Transverse colon (tissue), 4 donors: ENCODE data around the gene MAPK14. TPM values are rescaled to one million over a fixed set of nuclear protein-coding genes. Genes with fewer than 3 reads are reported as not detected.
"Not testable (repeated sequence)": the region's sequence is repeated elsewhere in the genome, so short reads cannot be mapped to it uniquely, and the experiment has no call there.

Experiments
- DNase-seq: peaks from one replicate; pipeline ENCODE4 v3.0.0-alpha.2; 2019
- H3K27ac ChIP-seq, 4 donors: fragments of 200-600 bp; sonication (generic); 2 replicates each; pipeline ENCODE4 v1.5.1; 2016 to 2018; ENCODE audit warnings: inconsistent platforms in 4 of 4
- H3K27me3 ChIP-seq: fragments of 200-600 bp; sonication (generic); 2 replicates; pipeline ENCODE4 v1.5.1; 2017; ENCODE audit warnings: inconsistent platforms
- H3K36me3 ChIP-seq, 4 donors: fragments of 200-600 bp; sonication (generic); 2 replicates each; pipeline ENCODE4 v1.5.1; 2017 to 2019; ENCODE audit warnings: inconsistent platforms in 4 of 4
- H3K4me1 ChIP-seq, 4 donors: fragments of 200-600 bp; sonication (generic); 2 replicates each; pipeline ENCODE4 v1.5.1; 2017 to 2020; ENCODE audit warnings: inconsistent platforms in 4 of 4
- H3K4me3 ChIP-seq, 4 donors: fragments of 200-600 bp; sonication (generic); 1 replicate in 1 of 4; 2 replicates in 3 of 4; pipeline versions ENCODE4 v1.5.1 to v1.6.1; 2017 to 2019; ENCODE audit warnings: inconsistent platforms in 4 of 4
- H3K9me3 ChIP-seq, 2 donors: fragments of 200-600 bp; sonication (generic); 2 replicates each; pipeline ENCODE4 v1.5.1; 2017 to 2019; ENCODE audit warnings: inconsistent platforms in 2 of 2
- EP300 ChIP-seq: sonication (generic); formaldehyde crosslinking; IDR thresholded peaks from one replicate; pipeline ENCODE4 v1.6.1; 2017; ENCODE audit warnings: antibody characterized with exemption, low read depth
- POLR2A ChIP-seq: fragments of 450-650 bp; IDR thresholded peaks from one replicate; pipeline ENCODE4 v1.6.1; 2016; ENCODE audit warnings: antibody characterized with exemption, mild to moderate bottlenecking, moderate library complexity
- POLR2AphosphoS5 ChIP-seq, 3 donors: sonication (generic); formaldehyde crosslinking; IDR thresholded peaks; one replicate each; pipeline ENCODE4 v1.6.1; 2016; ENCODE audit warnings: antibody characterized with exemption in 3 of 3
- WGBS, 2 donors: methylation state at CpG; one replicate each; pipeline ENCODE4 v1.1.5; 2018; ENCODE audit warnings: low coverage in 1 of 2; 5-methylcytosine and 5-hydroxymethylcytosine counted together
- in situ Hi-C, 4 donors: fragments of 200-750 bp; cut with MboI; loops; one replicate each; pipeline versions ENCODE4 v1.15.0 to v1.15.1; 2017; ENCODE audit warnings: low sequenced_read_pairs in 3 of 4, low pct_ligation_motif_present in 1 of 4, low pct_unique_long_range_greater_than_20kb in 1 of 4
- intact Hi-C: fragments of 100-400 bp; cut with DNase I; formaldehyde crosslinking; loops from one replicate; pipeline ENCODE4 v1.15.1; 2023; ENCODE audit warnings: low total_unique reads
- total RNA-seq, 4 donors: library from RNA; depleted of rRNA; stranded (reverse); fragments of >200 nt; gene quantifications; one replicate each; pipeline ENCODE4 v1.1.0, GENCODE V29; 2016
- TF ChIP-seq, protein P1 (sequence below), 5 experiments: fragments of 200-600 bp in 3 of 5; fragments of 450-650 bp in 2 of 5; sonication (generic) in 3 of 5; IDR thresholded peaks; 1 replicate in 2 of 5; 2 replicates in 3 of 5; pipeline ENCODE4 v1.5.1; 2016 to 2017; ENCODE audit warnings: antibody characterized with exemption in 5 of 5, inconsistent platforms in 3 of 5, mild to moderate bottlenecking in 2 of 5, moderate library complexity in 1 of 5

Gene MAPK14
- total RNA-seq, 4 donors from 2014 or later, result 82.2 to 132 (median 112) TPM

GRCh38 chr6:36128793-36129192 lies 101.2 kb downstream of the MAPK14 start:
- no peak for TF ChIP-seq POLR2AphosphoS5 (IDR thresholded peaks at IDR 0.05)
- TF ChIP-seq POLR2A, result no peak
- TF ChIP-seq, protein P1, sequence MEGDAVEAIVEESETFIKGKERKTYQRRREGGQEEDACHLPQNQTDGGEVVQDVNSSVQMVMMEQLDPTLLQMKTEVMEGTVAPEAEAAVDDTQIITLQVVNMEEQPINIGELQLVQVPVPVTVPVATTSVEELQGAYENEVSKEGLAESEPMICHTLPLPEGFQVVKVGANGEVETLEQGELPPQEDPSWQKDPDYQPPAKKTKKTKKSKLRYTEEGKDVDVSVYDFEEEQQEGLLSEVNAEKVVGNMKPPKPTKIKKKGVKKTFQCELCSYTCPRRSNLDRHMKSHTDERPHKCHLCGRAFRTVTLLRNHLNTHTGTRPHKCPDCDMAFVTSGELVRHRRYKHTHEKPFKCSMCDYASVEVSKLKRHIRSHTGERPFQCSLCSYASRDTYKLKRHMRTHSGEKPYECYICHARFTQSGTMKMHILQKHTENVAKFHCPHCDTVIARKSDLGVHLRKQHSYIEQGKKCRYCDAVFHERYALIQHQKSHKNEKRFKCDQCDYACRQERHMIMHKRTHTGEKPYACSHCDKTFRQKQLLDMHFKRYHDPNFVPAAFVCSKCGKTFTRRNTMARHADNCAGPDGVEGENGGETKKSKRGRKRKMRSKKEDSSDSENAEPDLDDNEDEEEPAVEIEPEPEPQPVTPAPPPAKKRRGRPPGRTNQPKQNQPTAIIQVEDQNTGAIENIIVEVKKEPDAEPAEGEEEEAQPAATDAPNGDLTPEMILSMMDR (IDR thresholded peaks at IDR 0.05), result no peak
- TF ChIP-seq EP300, result no peak
- in situ Hi-C loops (no loop called here), intact Hi-C loops (no loop called here)
- Histone ChIP-seq H3K4me1 (peaks cover 18 to 34% (median 29%) of the 10 kb centered on the region in 4 donors), H3K27ac (no peak overlapping the region), H3K27me3 (peaks cover 7% of the 10 kb centered on the region), H3K36me3 (no peaks in the 10 kb centered on the region), H3K9me3 (no peaks in the 10 kb centered on the region), H3K4me3 (no peak overlapping the region)
- no peak for DNase-seq
- WGBS, 2 donors, result 80 to 95% methylated on average over 1 to 3 of the region's 3 CpGs

- Histone ChIP-seq H3K27ac (peak overlapping the region; percentile 87 to 96 (median 90)), H3K4me1 (peaks cover 14 to 31% (median 25%) of the 10 kb centered on the region in 4 donors)
- H3K4me3 ChIP-seq, result not testable (repeated sequence)
Observed at GRCh38 chr6:36129334-36129733, 101.7 kb downstream of the MAPK14 start.

DNA sequence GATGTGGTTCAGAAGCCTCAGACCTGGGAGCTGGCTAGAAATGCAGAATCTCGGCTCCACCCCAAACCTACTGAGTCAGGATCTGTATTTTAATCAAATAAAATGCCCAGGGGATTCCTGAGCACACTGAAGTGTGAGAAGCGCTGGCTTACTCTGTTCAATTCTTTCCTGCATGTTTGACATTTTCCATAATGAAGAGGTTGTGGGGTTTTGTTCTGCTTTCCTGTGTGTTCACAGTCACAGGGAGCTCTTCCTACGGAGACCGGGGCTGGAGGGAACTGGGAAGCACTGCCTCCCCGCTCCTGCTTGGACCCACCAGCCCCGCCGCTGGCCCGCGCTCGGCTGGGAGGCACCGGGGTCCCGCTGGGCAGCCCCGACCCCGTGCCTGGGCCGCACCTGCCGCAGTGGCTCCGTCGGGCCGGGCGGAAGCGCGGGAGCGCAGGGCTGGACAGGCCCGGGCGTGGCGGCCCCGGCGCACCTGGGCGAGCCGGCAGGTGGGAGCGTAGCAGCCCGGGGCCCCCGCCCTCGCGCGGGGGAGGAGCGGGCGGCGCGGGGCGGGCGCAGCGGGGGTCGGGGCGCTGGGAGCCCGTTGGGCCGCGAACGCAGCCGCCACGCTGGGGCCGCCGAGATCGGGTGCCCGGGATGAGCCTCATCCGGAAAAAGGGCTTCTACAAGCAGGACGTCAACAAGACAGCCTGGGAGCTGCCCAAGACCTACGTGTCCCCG lies 102.5 kb downstream of the MAPK14 start, which contains the start of gene MAPK13:
Gene MAPK13, plus strand, starts transcription at position 573 of the 726 bp plus-strand sequence. Its CDS starts 70 bp downstream, at position 643.
- TF ChIP-seq, protein P1 (IDR thresholded peaks at IDR 0.05), result no peak
- TF ChIP-seq POLR2AphosphoS5 (IDR thresholded peaks at IDR 0.05), result peak in 1 of 3 donors; percentile 4
- 2% methylated on average over 39 of the region's 59 CpGs; no CpG with 5 or more reads in 1 of the 2 donors for WGBS, 2 donors

More at GRCh38 chr6:36129334-36129733, 101.7 kb downstream of the MAPK14 start:
- in situ Hi-C loops, H3K36me3 ChIP-seq, H3K27me3 ChIP-seq, H3K9me3 ChIP-seq, DNase-seq, intact Hi-C loops: not testable (repeated sequence)
- WGBS, 2 donors, result 81 to 87% methylated on average over 8 to 16 of the region's 16 CpGs

DNA sequence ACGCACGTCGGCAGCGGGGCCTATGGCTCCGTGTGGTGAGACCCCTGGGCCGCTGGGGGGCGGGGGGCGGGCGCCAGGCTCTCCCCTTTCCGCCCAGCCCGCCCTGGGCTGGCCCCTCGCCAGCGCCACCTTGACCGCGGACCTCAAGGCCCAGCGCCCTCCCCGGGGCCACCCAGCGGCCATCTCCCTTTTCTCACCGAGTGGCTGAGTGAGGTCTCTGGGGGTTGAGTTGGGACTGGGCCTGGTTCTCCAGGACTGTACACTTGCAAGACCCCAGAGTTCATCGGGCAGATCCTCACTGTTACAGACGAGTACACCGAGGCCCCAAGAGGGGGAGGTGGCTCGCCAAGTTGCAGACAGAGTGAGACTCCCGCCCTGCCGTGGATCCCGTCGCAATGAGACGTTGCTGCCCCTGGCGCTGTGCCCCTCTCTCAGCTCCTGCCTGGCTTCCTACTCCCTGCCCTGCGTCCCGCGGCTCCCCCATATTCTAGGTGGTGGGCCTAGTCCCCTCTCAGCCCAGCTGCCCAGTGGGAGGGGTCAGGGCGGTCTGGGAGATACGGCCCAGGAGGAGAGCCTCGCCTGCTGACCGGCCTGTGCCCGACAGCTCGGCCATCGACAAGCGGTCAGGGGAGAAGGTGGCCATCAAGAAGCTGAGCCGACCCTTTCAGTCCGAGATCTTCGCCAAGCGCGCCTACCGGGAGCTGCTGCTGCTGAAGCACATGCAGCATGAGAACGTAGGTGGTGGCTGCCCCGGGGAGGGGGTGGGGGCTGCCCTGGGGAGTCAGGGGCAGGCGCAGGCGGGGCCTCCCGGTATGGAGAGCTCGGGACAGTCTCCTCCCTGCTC lies 103.3 kb downstream of the MAPK14 start:
- in situ Hi-C loops (loop anchor here in 3 of 4 donors (10.0 kb wide), 2 partner anchors 54 to 74 kb away; no protein-coding TSS in a partner anchor), intact Hi-C loops (no loop called here)
- H3K27me3 ChIP-seq, result peaks cover 7% of the 10 kb centered on the region
- 15 to 20% methylated on average over 1 to 44 of the region's 52 CpGs for WGBS, 2 donors
- TF ChIP-seq EP300 (no peak), POLR2AphosphoS5 (IDR thresholded peaks at IDR 0.05) (peak in 1 of 3 donors; percentile 19), POLR2A (peak; percentile 55)
- TF ChIP-seq, protein P1 (IDR thresholded peaks at IDR 0.05), result peak in 4 of 5 experiments; percentile 14 to 21 (median 18)
- no peaks in the 10 kb centered on the region for H3K9me3 ChIP-seq
- peak overlapping the region; percentile 87 to 96 (median 90) for H3K27ac ChIP-seq
- DNase-seq, result peak; percentile 77
- peaks cover 14 to 29% (median 24%) of the 10 kb centered on the region in 4 donors for H3K4me1 ChIP-seq
- H3K4me3 ChIP-seq, result peak overlapping the region; percentile 44 to 69 (median 54)
- H3K36me3 ChIP-seq, result peaks cover 0 to 11% (median 3%) of the 10 kb centered on the region in 4 donors

More for the DNA sequence above, 102.5 kb downstream of the MAPK14 start, which contains the start of gene MAPK13:
- Histone ChIP-seq H3K9me3 (no peaks in the 10 kb centered on the region), H3K27me3 (peaks cover 7% of the 10 kb centered on the region), H3K4me3 (peak within 1 kb of the TSS; percentile 44 to 69 (median 54)), H3K4me1 (peaks cover 14 to 29% (median 24%) of the 10 kb centered on the region in 4 donors), H3K36me3 (peaks cover 0 to 4% (median under 1%) of the 10 kb centered on the region in 4 donors), H3K27ac (peak within 1 kb of the TSS; percentile 87 to 96 (median 90))
- in situ Hi-C loops (loop anchor here in 3 of 4 donors (10.0 kb wide), 2 partner anchors 55 to 75 kb away; no protein-coding TSS in a partner anchor), intact Hi-C loops (no loop called here)
- peak; percentile 74 for DNase-seq
